ENCODE data around the gene LRRC40.
"Not testable (repeated sequence)": the region's sequence is repeated elsewhere in the genome, so short reads cannot be mapped to it uniquely, and the experiment has no call there.

The LRRC40 gene

GRCh38 chr1:70205434-70206118, at the start of gene LRRC40:
Gene LRRC40, minus strand, starts transcription at chr1:70205579. Its CDS starts 39 bp downstream, at chr1:70205540.
- DNase-seq (ENCODE audit: low read depth in 2 of 2) = peak; percentile 79 to 92

- DNase-seq (ENCODE audit: low read depth in 2 of 2) = no peak
Observed at GRCh38 chr1:70248729-70249128, 43.4 kb upstream of the LRRC40 start.

GRCh38 chr1:70247768-70248167, 42.4 kb upstream of the LRRC40 start:
- no peak for DNase-seq (ENCODE audit: low read depth in 2 of 2)

- no peak for DNase-seq (ENCODE audit: low read depth in 2 of 2)
Observed at GRCh38 chr1:70247122-70247521, 41.7 kb upstream of the LRRC40 start.

GRCh38 chr1:70239940-70240339, 34.6 kb upstream of the LRRC40 start:
- no peak for DNase-seq (ENCODE audit: low read depth in 2 of 2)

- DNase-seq (ENCODE audit: low read depth in 2 of 2) = no peak
Observed at GRCh38 chr1:70234733-70235132, 29.4 kb upstream of the LRRC40 start.

GRCh38 chr1:70231475-70231874, 26.1 kb upstream of the LRRC40 start:
- no peak for DNase-seq (ENCODE audit: low read depth in 2 of 2)

GRCh38 chr1:70228670-70229069, 23.3 kb upstream of the LRRC40 start:
- no peak for DNase-seq (ENCODE audit: low read depth in 2 of 2)

GRCh38 chr1:70227439-70227838, 22.1 kb upstream of the LRRC40 start:
- no peak for DNase-seq (ENCODE audit: low read depth in 2 of 2)

GRCh38 chr1:70224954-70225353, 19.6 kb upstream of the LRRC40 start:
- no peak for DNase-seq (ENCODE audit: low read depth in 2 of 2)

GRCh38 chr1:70222716-70223235, 17.4 kb upstream of the LRRC40 start:
- no peak for DNase-seq (ENCODE audit: low read depth in 2 of 2)

- peak; percentile 89 to 96 for DNase-seq (ENCODE audit: low read depth in 2 of 2)
Observed at GRCh38 chr1:70221238-70222121, 16.1 kb upstream of the LRRC40 start, which contains the start of gene SRSF11. Gene SRSF11, plus strand, starts transcription at chr1:70221380. Its CDS starts 257 bp downstream, at chr1:70221637.

GRCh38 chr1:70220517-70221237, 15.3 kb upstream of the LRRC40 start:
- no peak for DNase-seq (ENCODE audit: low read depth in 2 of 2)

GRCh38 chr1:70220015-70220414, 14.6 kb upstream of the LRRC40 start:
- no peak for DNase-seq (ENCODE audit: low read depth in 2 of 2)

GRCh38 chr1:70211541-70211940, 6.2 kb upstream of the LRRC40 start:
- no peak for DNase-seq (ENCODE audit: low read depth in 2 of 2)

GRCh38 chr1:70210820-70211219, 5.4 kb upstream of the LRRC40 start:
- DNase-seq (ENCODE audit: low read depth in 2 of 2) = no peak

- DNase-seq (ENCODE audit: low read depth in 2 of 2) = no peak
Observed at GRCh38 chr1:70208292-70208691, 2.9 kb upstream of the LRRC40 start.

GRCh38 chr1:70207492-70207891, 2.1 kb upstream of the LRRC40 start:
- no peak for DNase-seq (ENCODE audit: low read depth in 2 of 2)

- DNase-seq (ENCODE audit: low read depth in 2 of 2) = not testable (repeated sequence)
Observed at GRCh38 chr1:70206833-70207232, 1.5 kb upstream of the LRRC40 start.

- DNase-seq (ENCODE audit: low read depth in 2 of 2) = no peak
Observed at GRCh38 chr1:70205071-70205433, 327 bp downstream of the LRRC40 start.

GRCh38 chr1:70204600-70204999, 779 bp downstream of the LRRC40 start:
- no peak for DNase-seq (ENCODE audit: low read depth in 2 of 2)

- no peak for DNase-seq (ENCODE audit: low read depth in 2 of 2)
Observed at GRCh38 chr1:70204139-70204538, 1.2 kb downstream of the LRRC40 start.
